Liver (tissue), 9 donors: ENCODE measurements around the gene ANTXR2. TPM values are rescaled to one million over a fixed set of nuclear protein-coding genes. Genes with fewer than 3 reads are reported as not detected.

ENCODE experiments used
- DNase-seq: peaks from one replicate; pipeline ENCODE4 v3.0.0-alpha.2; 2017; ENCODE audit warnings: low spot score
- H3K27ac ChIP-seq, 2 donors: one replicate each; pipeline ENCODE4 v1.7.0; 2013; ENCODE audit warnings: inconsistent platforms in 2 of 2, low read length in 2 of 2, control low read depth in 1 of 2, low read depth in 1 of 2, mild to moderate bottlenecking in 1 of 2
- H3K27me3 ChIP-seq, 4 donors: one replicate each; pipeline versions ENCODE4 v1.6.1 to v1.7.0; 2013; ENCODE audit warnings: low read length in 3 of 4, inconsistent platforms in 1 of 4, mild to moderate bottlenecking in 1 of 4, moderate library complexity in 1 of 4; ENCODE audit not compliant: control insufficient read depth in 4 of 4, insufficient read depth in 4 of 4
- H3K36me3 ChIP-seq, 4 donors: one replicate each; pipeline versions ENCODE4 v1.6.1 to v1.7.0; 2013; ENCODE audit warnings: low read length in 3 of 4, mild to moderate bottlenecking in 3 of 4, low read depth in 1 of 4, moderate library complexity in 1 of 4; ENCODE audit not compliant: control insufficient read depth in 4 of 4, insufficient read depth in 3 of 4
- H3K4me1 ChIP-seq, 4 donors: one replicate each; pipeline versions ENCODE4 v1.6.1 to v1.7.0; 2013; ENCODE audit warnings: low read length in 3 of 4, mild to moderate bottlenecking in 3 of 4, moderate library complexity in 1 of 4; ENCODE audit not compliant: control insufficient read depth in 4 of 4, insufficient read depth in 4 of 4
- H3K4me3 ChIP-seq, 3 donors: one replicate each; pipeline versions ENCODE4 v1.6.1 to v1.7.0; 2013; ENCODE audit warnings: low read length in 3 of 3, control low read depth in 1 of 3, low read depth in 1 of 3, mild to moderate bottlenecking in 1 of 3
- H3K9ac ChIP-seq, 2 donors: one replicate each; pipeline ENCODE4 v1.7.0; 2013; ENCODE audit warnings: low read length in 2 of 2, mild to moderate bottlenecking in 2 of 2, moderate library complexity in 2 of 2, control low read depth in 1 of 2, low read depth in 1 of 2
- H3K9me3 ChIP-seq, 4 donors: one replicate each; pipeline versions ENCODE4 v1.6.1 to v1.7.0; 2013; ENCODE audit warnings: low read length in 3 of 4; ENCODE audit not compliant: control insufficient read depth in 4 of 4
- EGR1 ChIP-seq, 2 donors: IDR thresholded peaks; 2 replicates each; pipeline ENCODE4 v1.6.1; 2016 to 2018; ENCODE audit warnings: antibody characterized with exemption in 2 of 2, low read depth in 2 of 2
- FOXA1 ChIP-seq: IDR thresholded peaks from 2 replicates; pipeline ENCODE4 v1.6.1; 2016; ENCODE audit warnings: antibody characterized with exemption
- FOXA2 ChIP-seq: IDR thresholded peaks from 2 replicates; pipeline ENCODE4 v1.6.1; 2016; ENCODE audit warnings: antibody characterized with exemption
- HNF4A ChIP-seq, 2 donors: conservative IDR thresholded peaks; 2 replicates each; pipeline ENCODE4 v1.6.1; 2016; ENCODE audit warnings: antibody characterized with exemption in 2 of 2, mild to moderate bottlenecking in 2 of 2
- HNF4G ChIP-seq: IDR thresholded peaks from 2 replicates; pipeline ENCODE4 v1.6.1; 2016; ENCODE audit warnings: antibody characterized with exemption
- JUND ChIP-seq, 2 donors: IDR thresholded peaks; 2 replicates each; pipeline ENCODE4 v1.6.1; 2016; ENCODE audit warnings: antibody characterized with exemption in 2 of 2
- NR2F2 ChIP-seq: IDR thresholded peaks from 2 replicates; pipeline ENCODE4 v1.6.1; 2016; ENCODE audit warnings: antibody characterized with exemption
- RAD21 ChIP-seq, 2 donors: IDR thresholded peaks; 2 replicates each; pipeline ENCODE4 v1.6.1; 2016; ENCODE audit warnings: antibody characterized with exemption in 2 of 2, mild to moderate bottlenecking in 2 of 2
- RXRA ChIP-seq, 2 donors: IDR thresholded peaks; 2 replicates each; pipeline ENCODE4 v1.6.1; 2017 to 2018; ENCODE audit warnings: antibody characterized with exemption in 2 of 2, mild to moderate bottlenecking in 1 of 2
- SP1 ChIP-seq: IDR thresholded peaks from 2 replicates; pipeline ENCODE4 v1.6.1; 2018; ENCODE audit warnings: antibody characterized with exemption, mild to moderate bottlenecking
- TAF1 ChIP-seq: conservative IDR thresholded peaks from 2 replicates; pipeline ENCODE4 v1.6.1; 2016; ENCODE audit warnings: antibody characterized with exemption, mild to moderate bottlenecking
- YY1 ChIP-seq: IDR thresholded peaks from 2 replicates; pipeline ENCODE4 v1.6.1; 2016; ENCODE audit warnings: antibody characterized with exemption, mild to moderate bottlenecking
- WGBS: extraction: QIAGEN DNeasy Blood & Tissue Kit; methylation state at CpG from one replicate; pipeline ENCODE4 v1.1.7; 2013; 5-methylcytosine and 5-hydroxymethylcytosine counted together
- polyA plus RNA-seq, 2 donors: library from polyadenylated mRNA; stranded (reverse) in 1 of 2; unstranded in 1 of 2; fragments of 200-250 nt in 1 of 2; fragments of >200 nt in 1 of 2; fragmentation: Nextera tagmentation in 1 of 2; extraction: Ambion mirVana in 1 of 2; gene quantifications; one replicate each; pipeline versions ENCODE4 v1.2.1 to v1.2.3, GENCODE V29; 2013 to 2015
- total RNA-seq, 2 donors: library from RNA; depleted of rRNA; stranded (reverse); fragments of >200 nt; gene quantifications; one replicate each; pipeline ENCODE4 v1.2.3, GENCODE V29; 2014
- TF ChIP-seq, protein P1 (sequence below): IDR thresholded peaks from 2 replicates; pipeline ENCODE4 v1.6.1; 2016; ENCODE audit warnings: antibody characterized with exemption
- TF ChIP-seq, protein P2 (sequence below): IDR thresholded peaks from 2 replicates; pipeline ENCODE4 v1.6.1; 2016; ENCODE audit warnings: antibody characterized with exemption
- TF ChIP-seq, protein P3 (sequence below): IDR thresholded peaks from 2 replicates; pipeline ENCODE4 v1.6.1; 2016; ENCODE audit warnings: antibody characterized with exemption
- TF ChIP-seq, protein P4 (sequence below): IDR thresholded peaks from 2 replicates; pipeline ENCODE4 v1.6.1; 2016; ENCODE audit warnings: antibody characterized with exemption, mild to moderate bottlenecking
- donor health status: healthy.
- donor health status: healthy.
- donor health status: healthy.
- donor health status: healthy.
- donor health status: healthy.

ANTXR2 gene
- total and polyA plus RNA-seq, 4 donors, result 16.1 to 30.5 (median 21.3) TPM

DNA sequence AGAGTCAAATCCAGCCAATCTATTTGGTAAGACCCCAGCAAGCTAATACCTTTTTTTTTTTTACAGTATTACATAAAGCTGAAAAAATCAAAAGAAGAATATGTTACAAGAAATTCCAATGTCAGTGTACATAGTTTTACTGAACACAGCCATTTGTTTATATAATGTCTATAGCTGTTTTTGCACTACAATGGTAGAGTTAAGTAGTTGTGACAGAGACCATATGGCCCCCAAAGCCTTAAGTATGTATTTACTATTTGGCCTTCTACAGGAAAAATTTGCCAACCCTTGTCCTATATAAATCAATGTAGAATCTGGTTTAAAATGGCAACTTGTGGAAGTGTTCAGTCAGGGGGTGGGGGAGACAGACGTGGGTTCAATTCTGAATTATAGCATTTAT is 60.7 kb downstream of the ANTXR2 start:
- DNase-seq, result no peak
- TF ChIP-seq, protein P1, sequence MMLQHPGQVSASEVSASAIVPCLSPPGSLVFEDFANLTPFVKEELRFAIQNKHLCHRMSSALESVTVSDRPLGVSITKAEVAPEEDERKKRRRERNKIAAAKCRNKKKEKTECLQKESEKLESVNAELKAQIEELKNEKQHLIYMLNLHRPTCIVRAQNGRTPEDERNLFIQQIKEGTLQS, result no peak
- TF ChIP-seq RAD21 (IDR thresholded peaks at IDR 0.05), result no peak
- no peak for TF ChIP-seq SP1
- no peak for TF ChIP-seq HNF4A (conservative IDR thresholded peaks at IDR 0.05)
- TF ChIP-seq, protein P2, sequence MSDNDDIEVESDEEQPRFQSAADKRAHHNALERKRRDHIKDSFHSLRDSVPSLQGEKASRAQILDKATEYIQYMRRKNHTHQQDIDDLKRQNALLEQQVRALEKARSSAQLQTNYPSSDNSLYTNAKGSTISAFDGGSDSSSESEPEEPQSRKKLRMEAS, result no peak
- no peak for TF ChIP-seq RXRA (IDR thresholded peaks at IDR 0.05)
- TF ChIP-seq FOXA1, result no peak
- TF ChIP-seq JUND (IDR thresholded peaks at IDR 0.05), result no peak
- TF ChIP-seq, protein P3, sequence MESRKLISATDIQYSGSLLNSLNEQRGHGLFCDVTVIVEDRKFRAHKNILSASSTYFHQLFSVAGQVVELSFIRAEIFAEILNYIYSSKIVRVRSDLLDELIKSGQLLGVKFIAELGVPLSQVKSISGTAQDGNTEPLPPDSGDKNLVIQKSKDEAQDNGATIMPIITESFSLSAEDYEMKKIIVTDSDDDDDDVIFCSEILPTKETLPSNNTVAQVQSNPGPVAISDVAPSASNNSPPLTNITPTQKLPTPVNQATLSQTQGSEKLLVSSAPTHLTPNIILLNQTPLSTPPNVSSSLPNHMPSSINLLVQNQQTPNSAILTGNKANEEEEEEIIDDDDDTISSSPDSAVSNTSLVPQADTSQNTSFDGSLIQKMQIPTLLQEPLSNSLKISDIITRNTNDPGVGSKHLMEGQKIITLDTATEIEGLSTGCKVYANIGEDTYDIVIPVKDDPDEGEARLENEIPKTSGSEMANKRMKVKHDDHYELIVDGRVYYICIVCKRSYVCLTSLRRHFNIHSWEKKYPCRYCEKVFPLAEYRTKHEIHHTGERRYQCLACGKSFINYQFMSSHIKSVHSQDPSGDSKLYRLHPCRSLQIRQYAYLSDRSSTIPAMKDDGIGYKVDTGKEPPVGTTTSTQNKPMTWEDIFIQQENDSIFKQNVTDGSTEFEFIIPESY, result no peak
- Histone ChIP-seq H3K36me3 (peaks cover 6 to 16% (median 10%) of the 10 kb centered on the region in 4 donors), H3K27ac (no peak overlapping the region), H3K4me1 (peaks cover 0 to 7% (median 2%) of the 10 kb centered on the region in 4 donors), H3K9me3 (no peaks in the 10 kb centered on the region), H3K27me3 (no peaks in the 10 kb centered on the region), H3K4me3 (no peak overlapping the region), H3K9ac (no peak overlapping the region)
- 94% methylated on average over 1 of the region's 1 CpG for WGBS

DNA sequence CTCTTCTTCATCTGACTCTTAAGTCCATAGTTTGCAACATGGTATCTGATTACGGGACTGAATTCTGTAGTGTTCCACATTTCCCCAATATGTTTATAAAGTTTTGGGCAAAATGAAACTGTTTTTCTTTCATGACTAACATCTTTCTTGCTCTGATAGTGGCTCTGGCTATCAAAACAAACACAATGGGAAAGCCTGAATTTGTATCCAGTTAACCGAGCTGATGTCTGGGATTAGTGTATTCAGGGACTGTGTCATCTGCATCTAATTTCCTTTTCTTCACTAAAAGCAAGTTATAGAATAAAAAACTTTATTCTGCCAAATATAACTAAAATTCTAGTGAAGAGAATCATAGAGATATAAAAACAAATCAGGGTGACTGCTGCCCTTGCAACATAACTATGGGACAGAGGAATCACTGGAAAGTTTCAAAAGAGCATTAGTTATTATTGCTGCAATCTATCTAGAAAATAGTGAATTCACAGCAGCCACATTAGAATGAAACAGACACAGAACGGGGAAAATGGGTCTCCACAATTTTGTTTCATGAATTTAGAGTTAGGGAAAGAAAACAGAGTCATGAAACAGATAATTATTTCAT is 61.3 kb downstream of the ANTXR2 start:
- Histone ChIP-seq H3K36me3 (peaks cover 4 to 12% (median 10%) of the 10 kb centered on the region in 4 donors), H3K9ac (no peak overlapping the region), H3K27me3 (no peaks in the 10 kb centered on the region), H3K27ac (no peak overlapping the region), H3K4me1 (peaks cover 0 to 11% (median 3%) of the 10 kb centered on the region in 4 donors), H3K9me3 (no peaks in the 10 kb centered on the region), H3K4me3 (no peak overlapping the region)
- 81% methylated on average over 3 of the region's 3 CpGs for whole genome bisulfite sequencing
- TF ChIP-seq HNF4G (no peak), TAF1 (no peak), FOXA2 (no peak), HNF4A (conservative IDR thresholded peaks at IDR 0.05) (no peak), YY1 (no peak), SP1 (no peak), FOXA1 (no peak), RXRA (IDR thresholded peaks at IDR 0.05) (no peak), NR2F2 (no peak), EGR1 (IDR thresholded peaks at IDR 0.05; ENCODE audit: low read depth in 2 of 2) (no peak)
- TF ChIP-seq, protein P3, result no peak
- TF ChIP-seq, protein P4, sequence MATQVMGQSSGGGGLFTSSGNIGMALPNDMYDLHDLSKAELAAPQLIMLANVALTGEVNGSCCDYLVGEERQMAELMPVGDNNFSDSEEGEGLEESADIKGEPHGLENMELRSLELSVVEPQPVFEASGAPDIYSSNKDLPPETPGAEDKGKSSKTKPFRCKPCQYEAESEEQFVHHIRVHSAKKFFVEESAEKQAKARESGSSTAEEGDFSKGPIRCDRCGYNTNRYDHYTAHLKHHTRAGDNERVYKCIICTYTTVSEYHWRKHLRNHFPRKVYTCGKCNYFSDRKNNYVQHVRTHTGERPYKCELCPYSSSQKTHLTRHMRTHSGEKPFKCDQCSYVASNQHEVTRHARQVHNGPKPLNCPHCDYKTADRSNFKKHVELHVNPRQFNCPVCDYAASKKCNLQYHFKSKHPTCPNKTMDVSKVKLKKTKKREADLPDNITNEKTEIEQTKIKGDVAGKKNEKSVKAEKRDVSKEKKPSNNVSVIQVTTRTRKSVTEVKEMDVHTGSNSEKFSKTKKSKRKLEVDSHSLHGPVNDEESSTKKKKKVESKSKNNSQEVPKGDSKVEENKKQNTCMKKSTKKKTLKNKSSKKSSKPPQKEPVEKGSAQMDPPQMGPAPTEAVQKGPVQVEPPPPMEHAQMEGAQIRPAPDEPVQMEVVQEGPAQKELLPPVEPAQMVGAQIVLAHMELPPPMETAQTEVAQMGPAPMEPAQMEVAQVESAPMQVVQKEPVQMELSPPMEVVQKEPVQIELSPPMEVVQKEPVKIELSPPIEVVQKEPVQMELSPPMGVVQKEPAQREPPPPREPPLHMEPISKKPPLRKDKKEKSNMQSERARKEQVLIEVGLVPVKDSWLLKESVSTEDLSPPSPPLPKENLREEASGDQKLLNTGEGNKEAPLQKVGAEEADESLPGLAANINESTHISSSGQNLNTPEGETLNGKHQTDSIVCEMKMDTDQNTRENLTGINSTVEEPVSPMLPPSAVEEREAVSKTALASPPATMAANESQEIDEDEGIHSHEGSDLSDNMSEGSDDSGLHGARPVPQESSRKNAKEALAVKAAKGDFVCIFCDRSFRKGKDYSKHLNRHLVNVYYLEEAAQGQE, result no peak
- TF ChIP-seq, protein P2, result no peak
- DNase-seq, result no peak
